Measurements from ENCODE around the gene CEP192.
"Not testable (repeated sequence)": the region's sequence is repeated elsewhere in the genome, so short reads cannot be mapped to it uniquely, and the experiment has no call there.

Gene CEP192

GRCh38 chr18:12990967-12991820 lies at the start of gene CEP192:
TSS of gene CEP192 (plus strand) at chr18:12991362. CDS start at chr18:12999425, 8,063 bp downstream.
- DNase-seq, result peak; percentile 96

GRCh38 chr18:12943215-12943614 lies 47.9 kb upstream of the CEP192 start:
- DNase-seq, result no peak

DNA sequence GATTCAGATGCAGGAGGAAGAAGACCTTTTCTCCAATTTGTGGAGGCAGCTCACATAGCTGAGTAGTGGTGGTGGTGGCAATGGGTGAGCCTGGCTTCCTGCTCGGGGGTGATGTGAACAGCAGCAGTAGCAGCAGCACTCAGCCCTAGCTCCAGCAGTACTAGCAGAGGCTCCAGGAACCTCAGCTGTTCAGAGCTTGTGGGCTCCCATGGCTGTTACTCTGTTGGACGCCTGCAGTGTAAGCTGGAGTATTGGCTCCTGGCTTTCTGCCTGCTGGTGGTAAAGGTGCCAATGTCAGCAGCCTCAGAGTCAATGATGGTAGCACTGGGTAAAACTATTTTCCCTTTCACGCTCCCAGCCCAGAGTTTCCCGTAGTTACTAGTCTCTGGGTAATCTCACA lies 46.5 kb upstream of the CEP192 start:
- no peak for DNase-seq

GRCh38 chr18:12946549-12947284 lies 44.4 kb upstream of the CEP192 start:
- peak; percentile 37 for DNase-seq

GRCh38 chr18:12947285-12948049 lies 43.7 kb upstream of the CEP192 start, which contains the start of gene SEH1L:
TSS of gene SEH1L (plus strand) at chr18:12948011. CDS start at chr18:12948122, 111 bp downstream.
- peak; percentile 98 for DNase-seq

DNA sequence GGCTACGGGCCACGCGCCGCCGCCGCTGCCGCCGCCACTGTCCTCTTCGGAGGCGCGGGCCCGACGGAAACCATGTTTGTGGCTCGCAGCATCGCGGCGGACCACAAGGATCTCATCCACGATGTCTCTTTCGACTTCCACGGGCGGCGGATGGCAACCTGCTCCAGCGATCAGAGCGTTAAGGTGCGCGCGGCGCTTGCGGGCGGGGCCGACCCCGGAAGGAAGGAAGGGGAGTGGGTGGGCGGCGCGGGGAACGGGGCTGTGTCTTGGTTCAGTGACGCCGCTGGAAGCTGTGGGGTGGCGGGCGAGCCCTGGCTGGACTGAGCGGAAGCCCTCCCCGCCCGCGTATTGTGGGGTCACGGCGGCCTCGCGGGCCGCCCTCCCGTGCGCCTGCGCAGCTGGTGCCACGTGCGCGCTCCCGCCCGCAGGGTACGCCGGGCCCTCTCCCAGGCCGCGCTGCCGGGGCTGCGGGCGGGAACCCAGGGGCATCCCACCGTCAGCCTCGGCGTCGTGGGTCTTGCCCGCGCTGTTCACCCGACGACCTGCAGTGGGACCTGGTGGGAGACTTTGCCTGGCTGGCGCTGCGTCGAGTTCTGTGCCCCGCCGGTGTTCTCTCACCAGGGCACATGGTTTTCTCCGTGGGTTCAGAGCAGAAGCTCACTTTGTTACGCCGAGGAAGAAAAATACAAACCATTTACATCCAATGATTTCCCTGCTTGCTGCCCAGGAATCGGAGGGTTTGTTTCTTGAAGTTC lies 42.9 kb upstream of the CEP192 start:
- peak; percentile 90 for DNase-seq

- DNase-seq, result no peak
Observed at GRCh38 chr18:12958478-12958877, 32.7 kb upstream of the CEP192 start.

DNA sequence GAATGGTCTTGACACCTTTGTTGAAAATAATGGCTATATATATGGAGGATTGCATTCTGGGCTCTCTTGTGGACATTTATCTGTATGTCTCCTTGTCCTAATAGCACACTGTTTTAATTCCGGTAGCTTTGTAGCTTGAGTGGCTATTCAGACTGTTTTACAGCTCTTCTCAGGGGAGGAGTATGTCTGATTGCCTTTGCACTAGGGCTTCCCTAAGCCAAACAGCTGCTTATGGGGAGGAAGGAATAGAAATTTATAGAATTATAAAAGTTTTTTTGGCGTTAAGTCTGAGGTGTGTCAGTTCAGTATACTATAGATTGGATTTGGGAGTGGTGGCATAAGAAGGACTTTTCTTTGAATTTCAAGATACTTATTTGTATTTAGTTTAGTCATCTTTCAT lies 30.8 kb upstream of the CEP192 start:
- no peak for DNase-seq

GRCh38 chr18:12960853-12961397 lies 30.2 kb upstream of the CEP192 start:
- DNase-seq, result peak; percentile 12

GRCh38 chr18:12963069-12963468 lies 28.1 kb upstream of the CEP192 start:
- DNase-seq, result peak; percentile 30

DNA sequence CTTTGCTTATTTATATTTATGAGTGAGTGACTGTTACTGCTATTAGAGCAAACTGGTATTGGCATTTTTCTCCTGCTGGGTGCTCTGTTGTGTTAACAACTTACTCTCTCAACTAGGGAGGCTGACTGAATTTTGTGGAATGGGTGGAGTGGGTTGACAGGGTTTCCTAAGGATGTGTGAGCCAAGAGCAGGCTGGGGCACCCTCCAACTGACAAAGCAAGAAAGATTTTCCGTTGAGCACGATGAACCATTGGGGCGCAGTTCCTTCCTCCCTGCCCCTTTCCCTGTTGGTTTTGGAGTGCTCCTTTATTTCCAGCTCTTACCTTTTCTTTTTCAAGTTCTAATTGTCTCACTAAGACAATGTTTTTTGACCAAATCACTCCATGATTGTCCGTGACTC lies 23.0 kb upstream of the CEP192 start:
- no peak for DNase-seq

DNA sequence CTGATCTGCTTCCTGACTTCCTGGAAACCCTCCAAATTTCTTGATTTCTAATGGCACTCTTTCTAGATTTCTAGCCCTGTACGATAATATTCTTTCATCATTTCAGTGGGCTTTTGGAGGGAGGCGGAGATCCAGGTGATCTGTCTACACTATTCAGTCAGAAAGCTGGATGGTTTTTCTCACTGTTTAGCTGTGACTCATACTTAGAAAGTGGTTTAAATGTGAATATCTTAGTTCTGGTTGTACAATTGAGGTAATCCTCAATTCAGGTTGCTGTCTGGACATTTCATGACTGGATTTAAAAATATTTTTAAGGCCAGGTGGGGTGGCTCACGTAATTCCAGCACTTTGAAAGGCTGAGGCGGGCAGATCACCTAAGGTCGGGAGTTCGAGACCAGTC lies 22.5 kb upstream of the CEP192 start:
- DNase-seq, result no peak

DNA sequence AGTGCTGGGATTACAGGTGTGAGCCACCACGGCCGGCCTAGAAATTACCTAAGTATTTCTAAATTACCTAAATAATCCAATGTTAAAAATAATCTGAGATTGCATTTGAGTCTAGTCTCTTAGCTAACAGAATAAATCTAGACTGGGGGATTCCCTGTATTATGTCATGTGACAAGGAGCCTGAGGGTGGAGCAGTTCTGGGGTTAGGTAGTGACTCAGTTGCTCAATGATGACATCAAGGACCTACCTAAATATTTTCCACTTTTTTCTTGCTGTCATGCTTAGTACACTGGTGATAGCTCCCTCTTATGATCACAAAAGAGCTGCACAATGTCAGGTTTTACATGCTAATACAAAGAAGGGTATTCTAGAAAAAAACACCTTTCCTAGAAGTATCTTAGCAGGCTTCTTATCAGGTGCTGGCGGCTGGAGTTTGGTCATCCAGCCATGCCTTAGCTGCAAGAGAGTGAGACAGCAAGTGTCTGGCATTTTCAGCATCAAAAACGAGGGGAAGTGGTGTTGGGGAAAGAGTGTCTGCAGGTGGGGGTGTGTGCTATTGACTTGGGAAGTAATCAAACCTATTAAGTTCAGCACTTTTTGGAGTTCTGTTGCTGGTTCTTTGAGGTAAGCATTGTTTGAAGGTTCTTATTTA lies 17.5 kb upstream of the CEP192 start:
- DNase-seq, result no peak

GRCh38 chr18:12975488-12975887 lies 15.7 kb upstream of the CEP192 start:
- DNase-seq, result no peak

DNA sequence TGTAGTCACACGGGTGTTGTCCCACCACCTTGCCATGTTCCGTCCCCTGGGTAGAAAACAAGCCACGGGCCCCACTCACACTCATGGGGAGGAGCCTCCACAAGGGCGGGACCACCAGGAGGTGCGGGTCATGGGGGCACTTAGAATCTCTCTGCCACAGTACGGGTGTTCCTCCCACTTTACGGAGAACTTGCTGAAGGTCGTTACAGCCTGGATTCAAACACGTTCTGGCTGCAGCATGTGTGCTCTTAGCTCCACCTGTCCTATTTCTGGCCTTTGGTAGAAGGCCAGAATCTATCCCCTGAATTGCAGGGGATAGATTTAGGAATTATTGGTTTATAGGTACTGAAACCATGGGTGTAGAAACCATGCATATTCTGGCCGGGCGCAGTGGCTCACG lies 14.9 kb upstream of the CEP192 start:
- no peak for DNase-seq

GRCh38 chr18:12980065-12980464 lies 11.1 kb upstream of the CEP192 start:
- DNase-seq, result not testable (repeated sequence)

GRCh38 chr18:12989397-12990122 lies 1.6 kb upstream of the CEP192 start:
- no peak for DNase-seq

DNA sequence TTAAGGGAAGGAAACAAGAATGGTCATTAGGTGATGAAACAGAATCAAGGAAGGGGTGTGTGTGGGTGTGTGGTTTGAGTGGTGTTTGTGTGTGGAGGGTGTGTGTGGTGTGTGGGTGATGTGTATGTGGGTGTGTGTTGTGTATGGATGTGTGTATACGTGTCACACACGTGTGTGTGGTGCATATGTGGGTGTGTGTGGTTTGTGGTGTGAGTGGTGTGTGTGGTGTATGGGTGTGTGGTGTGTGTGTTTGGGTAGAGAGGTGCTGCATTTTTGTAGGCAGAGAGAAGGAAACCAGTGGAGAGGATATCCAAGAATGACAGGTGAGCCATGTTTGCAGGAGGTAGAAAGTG lies 1.1 kb upstream of the CEP192 start:
- DNase-seq, result no peak

- no peak for DNase-seq
Observed at GRCh38 chr18:12990641-12990966, 558 bp upstream of the CEP192 start.

GRCh38 chr18:12991821-12992179 lies 638 bp downstream of the CEP192 start:
- DNase-seq, result no peak

DNA sequence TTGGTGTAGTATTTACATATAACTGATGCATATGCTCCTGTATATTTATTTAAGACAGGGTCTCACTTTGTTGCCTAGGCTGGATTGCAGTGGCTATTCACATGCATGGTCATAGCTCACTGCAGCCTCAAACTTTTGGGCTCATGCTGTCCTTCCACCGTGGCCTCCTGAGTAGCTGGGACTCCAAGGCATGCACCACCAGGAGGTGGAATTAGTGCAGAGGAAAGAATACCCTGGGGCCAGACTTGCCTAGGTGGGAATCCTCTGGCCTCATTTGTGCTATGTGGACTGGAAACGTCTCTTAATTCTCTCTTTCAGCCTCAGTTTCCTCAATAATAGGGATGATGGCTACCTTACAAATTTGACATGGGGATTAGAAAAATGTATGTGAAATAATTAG lies 2.3 kb downstream of the CEP192 start:
- DNase-seq, result no peak

All from NCI-H2171 (cell line).